H9 (cell line): ENCODE data around the gene HEATR5B. TPM values are rescaled to one million over a fixed set of nuclear protein-coding genes. Genes with fewer than 3 reads are reported as not detected.

Experiments used
- DNase-seq: peaks from one replicate; pipeline ENCODE4 v3.0.0-alpha.2; 2017
- H2AFZ ChIP-seq: one replicate; pipeline ENCODE4 v1.6.1; 2013; ENCODE audit warnings: mild to moderate bottlenecking, low read length, control low read depth, moderate library complexity
- H2AK5ac ChIP-seq: 2 replicates; pipeline ENCODE4 v1.6.1; 2013; ENCODE audit warnings: low read length, control low read depth, mixed read lengths; ENCODE audit not compliant: insufficient read length
- H2BK120ac ChIP-seq: one replicate; pipeline ENCODE4 v1.6.1; 2013; ENCODE audit warnings: low read depth, mild to moderate bottlenecking, low read length, control low read depth, inconsistent platforms; ENCODE audit not compliant: poor library complexity, severe bottlenecking
- H2BK12ac ChIP-seq: 2 replicates; pipeline ENCODE4 v1.6.1; 2013; ENCODE audit warnings: low read length, control low read depth, mixed read lengths, low read depth; ENCODE audit not compliant: insufficient read length
- H2BK15ac ChIP-seq: 2 replicates; pipeline ENCODE4 v1.6.1; 2013; ENCODE audit warnings: low read depth, low read length, control low read depth
- H2BK20ac ChIP-seq: one replicate; pipeline ENCODE4 v1.6.1; 2013; ENCODE audit warnings: low read depth, mild to moderate bottlenecking, low read length, control low read depth, inconsistent platforms; ENCODE audit not compliant: poor library complexity, severe bottlenecking
- H2BK5ac ChIP-seq: 2 replicates; pipeline ENCODE4 v1.6.1; 2013; ENCODE audit warnings: low read length, control low read depth, mixed read lengths; ENCODE audit not compliant: insufficient read length
- H3K14ac ChIP-seq: 2 replicates; pipeline ENCODE4 v1.6.1; 2013; ENCODE audit warnings: low read length, control low read depth; ENCODE audit not compliant: insufficient read depth
- H3K18ac ChIP-seq: 2 replicates; pipeline ENCODE4 v1.6.1; 2013; ENCODE audit warnings: low read depth, mild to moderate bottlenecking, mixed read lengths, low read length, control low read depth; ENCODE audit not compliant: insufficient read length
- H3K23ac ChIP-seq: 2 replicates; pipeline ENCODE4 v1.6.1; 2013; ENCODE audit warnings: low read length, control low read depth, mixed read lengths, low read depth; ENCODE audit not compliant: insufficient read length
- H3K23me2 ChIP-seq: 2 replicates; pipeline ENCODE4 v1.6.1; 2013; ENCODE audit warnings: low read depth, mild to moderate bottlenecking, mixed read lengths, low read length, control low read depth; ENCODE audit not compliant: insufficient read length, poor library complexity, severe bottlenecking
- H3K27ac ChIP-seq: 2 replicates; pipeline ENCODE4 v1.5.1; 2013; ENCODE audit warnings: low read length, control low read depth, mixed read lengths, low read depth; ENCODE audit not compliant: insufficient read length
- H3K27me3 ChIP-seq: 2 replicates; pipeline ENCODE4 v1.6.1; 2013; ENCODE audit warnings: low read length, control low read depth, inconsistent platforms; ENCODE audit not compliant: insufficient read depth
- H3K4ac ChIP-seq: 2 replicates; pipeline ENCODE4 v1.6.1; 2013; ENCODE audit warnings: low read depth, mild to moderate bottlenecking, control low read depth, inconsistent platforms, low read length, moderate library complexity
- H3K4me1 ChIP-seq: 2 replicates; pipeline ENCODE4 v1.6.1; 2013; ENCODE audit warnings: low read length, control low read depth, inconsistent platforms; ENCODE audit not compliant: insufficient read depth
- H3K4me2 ChIP-seq: 2 replicates; pipeline ENCODE4 v1.6.1; 2013; ENCODE audit warnings: low read length, control low read depth, mixed read lengths; ENCODE audit not compliant: insufficient read length, insufficient read depth
- H3K56ac ChIP-seq: 2 replicates; pipeline ENCODE4 v1.6.1; 2013; ENCODE audit warnings: low read depth, mild to moderate bottlenecking, mixed read lengths, low read length, control low read depth; ENCODE audit not compliant: insufficient read length
- H3K79me1 ChIP-seq: 2 replicates; pipeline ENCODE4 v1.6.1; 2013; ENCODE audit warnings: low read depth, mild to moderate bottlenecking, moderate library complexity, low read length, control low read depth, inconsistent platforms; ENCODE audit not compliant: insufficient read depth, poor library complexity, severe bottlenecking
- H3K79me2 ChIP-seq: 2 replicates; pipeline ENCODE4 v1.6.1; 2013; ENCODE audit warnings: low read length, control low read depth, inconsistent platforms; ENCODE audit not compliant: insufficient read depth
- H3K9ac ChIP-seq: 2 replicates; pipeline ENCODE4 v1.6.1; 2013; ENCODE audit warnings: low read length, control low read depth, mixed read lengths; ENCODE audit not compliant: insufficient read length; ENCODE audit errors: extremely low read depth
- H3K9me3 ChIP-seq: one replicate; pipeline ENCODE4 v1.6.1; 2013; ENCODE audit warnings: low read depth, low read length, inconsistent platforms; ENCODE audit not compliant: control insufficient read depth
- H3T11ph ChIP-seq: one replicate; pipeline ENCODE4 v1.6.1; 2013; ENCODE audit warnings: mild to moderate bottlenecking, low read length, control low read depth, inconsistent platforms
- H4K20me1 ChIP-seq: one replicate; pipeline ENCODE4 v1.6.1; 2013; ENCODE audit not compliant: control insufficient read depth, insufficient read length, insufficient read depth
- H4K5ac ChIP-seq: 2 replicates; pipeline ENCODE4 v1.6.1; 2013; ENCODE audit warnings: low read depth, mild to moderate bottlenecking, mixed read lengths, low read length, control low read depth; ENCODE audit not compliant: insufficient read length
- H4K8ac ChIP-seq: replicated peaks from 2 replicates; pipeline ENCODE4 v1.6.1; 2013; ENCODE audit warnings: low read length, control low read depth, mixed read lengths, low read depth; ENCODE audit not compliant: insufficient read length
- H4K91ac ChIP-seq: 2 replicates; pipeline ENCODE4 v1.6.1; 2013; ENCODE audit warnings: low read depth, mild to moderate bottlenecking, moderate library complexity, mixed read lengths, low read length, control low read depth; ENCODE audit not compliant: insufficient read length
- H3K27ac Mint-ChIP-seq, 3 experiments: 2 replicates in 2 of 3; 3 replicates in 1 of 3; pipeline ENCODE4 v1.8.0; 2020 to 2021; ENCODE audit warnings: mixed read lengths in 3 of 3, mild to moderate bottlenecking in 1 of 3, moderate library complexity in 1 of 3
- H3K27me3 Mint-ChIP-seq: 2 replicates; pipeline ENCODE4 v1.8.0; 2021; ENCODE audit warnings: low read depth, mild to moderate bottlenecking, moderate library complexity, mixed read lengths
- H3K36me3 Mint-ChIP-seq, 3 experiments: 2 replicates in 2 of 3; 3 replicates in 1 of 3; pipeline ENCODE4 v1.8.0; 2020 to 2021; ENCODE audit warnings: low read depth in 3 of 3, mixed read lengths in 3 of 3; ENCODE audit not compliant: insufficient read depth in 1 of 3
- H3K4me1 Mint-ChIP-seq, 2 experiments: 2 replicates each; pipeline ENCODE4 v1.8.0; 2020; ENCODE audit warnings: mixed read lengths in 2 of 2
- H3K4me3 Mint-ChIP-seq, 2 experiments: 2 replicates in 1 of 2; 3 replicates in 1 of 2; pipeline ENCODE4 v1.8.0; 2020 to 2021; ENCODE audit warnings: mild to moderate bottlenecking in 2 of 2, mixed read lengths in 2 of 2, moderate library complexity in 1 of 2
- H3K9me3 Mint-ChIP-seq, 2 experiments: 2 replicates in 1 of 2; 3 replicates in 1 of 2; pipeline ENCODE4 v1.8.0; 2020; ENCODE audit warnings: mild to moderate bottlenecking in 2 of 2, mixed read lengths in 2 of 2, moderate library complexity in 1 of 2
- WGBS: extraction: QIAGEN DNeasy Blood & Tissue Kit; methylation state at CpG from one replicate; pipeline ENCODE4 v1.1.7; 2013; ENCODE audit warnings: missing lambda C conversion rate, low lambda C conversion rate, mixed read lengths; ENCODE audit not compliant: insufficient read length; ENCODE audit errors: extremely low coverage; 5-methylcytosine and 5-hydroxymethylcytosine counted together
- total RNA-seq: library from RNA; stranded (reverse); gene quantifications from 2 replicates; pipeline ENCODE4 v1.2.1, GENCODE V29; 2021
- TF ChIP-seq, protein P1 (sequence below): fragments of 200-600 bp; sonication (generic); conservative IDR thresholded peaks from 3 replicates; pipeline ENCODE4 v1.8.0; 2021; ENCODE audit warnings: antibody characterized with exemption, mild to moderate bottlenecking

The HEATR5B gene
- total RNA-seq, 1 experiment from 2014 or later: 14.0 TPM

DNA sequence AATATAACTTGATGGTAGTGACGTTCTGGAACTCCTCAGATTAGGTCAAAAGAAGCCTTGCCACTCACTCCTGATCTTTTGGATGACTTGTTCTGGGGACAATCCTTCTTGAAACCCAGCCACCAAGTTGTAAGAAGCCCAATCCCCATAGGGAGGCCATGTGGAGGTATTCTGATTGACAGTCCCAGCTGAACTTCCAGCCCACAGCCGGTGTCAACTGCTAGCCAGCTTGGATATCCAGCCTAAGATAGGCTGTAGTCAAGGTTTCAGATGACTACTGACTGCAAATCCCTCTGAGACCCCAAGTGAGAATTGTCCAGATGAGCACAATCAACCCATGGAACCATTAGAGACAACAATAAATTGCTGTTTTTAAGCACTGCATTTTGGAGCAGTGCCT is 41.2 kb upstream of the HEATR5B start:
- H3K27ac Mint-ChIP-seq: no peak overlapping the region

More for the DNA sequence above, 41.2 kb upstream of the HEATR5B start:
- H3K4me1 Mint-ChIP-seq: no peaks in the 10 kb centered on the region
- no peak overlapping the region for H3K4ac ChIP-seq
- no peaks in the 10 kb centered on the region; a peak in 1 of 5 replicates for H3K9me3 Mint-ChIP-seq
- no peak overlapping the region for H2BK120ac ChIP-seq
- no peak overlapping the region for H3K56ac ChIP-seq
- H2BK5ac ChIP-seq: no peak overlapping the region
- H3K79me2 ChIP-seq: no peaks in the 10 kb centered on the region
- no peak for DNase-seq
- H3K79me1 ChIP-seq: no peaks in the 10 kb centered on the region
- no peak overlapping the region for H4K8ac ChIP-seq
- WGBS: no CpG with 5 or more reads among the region's 2 CpGs
- H3K18ac ChIP-seq: no peak overlapping the region
- no peaks in the 10 kb centered on the region for H3K4me1 ChIP-seq
- no peaks in the 10 kb centered on the region for H3K27me3 Mint-ChIP-seq
- no peaks in the 10 kb centered on the region for H3K9me3 ChIP-seq
- TF ChIP-seq, protein P1, sequence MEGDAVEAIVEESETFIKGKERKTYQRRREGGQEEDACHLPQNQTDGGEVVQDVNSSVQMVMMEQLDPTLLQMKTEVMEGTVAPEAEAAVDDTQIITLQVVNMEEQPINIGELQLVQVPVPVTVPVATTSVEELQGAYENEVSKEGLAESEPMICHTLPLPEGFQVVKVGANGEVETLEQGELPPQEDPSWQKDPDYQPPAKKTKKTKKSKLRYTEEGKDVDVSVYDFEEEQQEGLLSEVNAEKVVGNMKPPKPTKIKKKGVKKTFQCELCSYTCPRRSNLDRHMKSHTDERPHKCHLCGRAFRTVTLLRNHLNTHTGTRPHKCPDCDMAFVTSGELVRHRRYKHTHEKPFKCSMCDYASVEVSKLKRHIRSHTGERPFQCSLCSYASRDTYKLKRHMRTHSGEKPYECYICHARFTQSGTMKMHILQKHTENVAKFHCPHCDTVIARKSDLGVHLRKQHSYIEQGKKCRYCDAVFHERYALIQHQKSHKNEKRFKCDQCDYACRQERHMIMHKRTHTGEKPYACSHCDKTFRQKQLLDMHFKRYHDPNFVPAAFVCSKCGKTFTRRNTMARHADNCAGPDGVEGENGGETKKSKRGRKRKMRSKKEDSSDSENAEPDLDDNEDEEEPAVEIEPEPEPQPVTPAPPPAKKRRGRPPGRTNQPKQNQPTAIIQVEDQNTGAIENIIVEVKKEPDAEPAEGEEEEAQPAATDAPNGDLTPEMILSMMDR: no peak
- no peak overlapping the region for H3K14ac ChIP-seq
- H3K9ac ChIP-seq: no peak overlapping the region
- no peak overlapping the region for H3K23ac ChIP-seq
- H2AFZ ChIP-seq: no peak overlapping the region
- H2BK15ac ChIP-seq: no peak overlapping the region
- no peak overlapping the region for H3T11ph ChIP-seq
- H3K36me3 Mint-ChIP-seq: peaks cover 13 to 63% (median 56%) of the 10 kb centered on the region in 3 experiments
- no peak overlapping the region for H3K4me2 ChIP-seq
- H2BK20ac ChIP-seq: no peak overlapping the region
- no peaks in the 10 kb centered on the region for H4K20me1 ChIP-seq
- H2BK12ac ChIP-seq: no peak overlapping the region
- H4K5ac ChIP-seq: no peak overlapping the region
- H4K91ac ChIP-seq: no peak overlapping the region
- H3K4me3 Mint-ChIP-seq: no peak overlapping the region
- H3K27ac ChIP-seq: no peak overlapping the region
- no peaks in the 10 kb centered on the region for H3K27me3 ChIP-seq
- no peaks in the 10 kb centered on the region for H3K23me2 ChIP-seq
- no peak overlapping the region for H2AK5ac ChIP-seq
